Right lobe of liver (tissue), 4 donors: Measurements from ENCODE around the gene OR6N1.

Experiments
- POLR2A ChIP-seq: fragments of 450-650 bp; IDR thresholded peaks from one replicate; pipeline ENCODE4 v1.6.1; 2017; ENCODE audit warnings: antibody characterized with exemption, mild to moderate bottlenecking
- TF ChIP-seq, protein P1 (sequence below), 4 donors: fragments of 200-600 bp in 3 of 4; fragments of 450-650 bp in 1 of 4; IDR thresholded peaks; one replicate each; pipeline versions ENCODE4 v1.5.1 to v1.8.0; 2016 to 2022; ENCODE audit warnings: antibody characterized with exemption in 4 of 4, mild to moderate bottlenecking in 2 of 4
- donor health status: DM: no; HTN: no; CAD: no.
- donor health status: DM: no; HTN: no; CAD: no.
- donor health status: DM: no; HTN: yes; CAD: no.

DNA sequence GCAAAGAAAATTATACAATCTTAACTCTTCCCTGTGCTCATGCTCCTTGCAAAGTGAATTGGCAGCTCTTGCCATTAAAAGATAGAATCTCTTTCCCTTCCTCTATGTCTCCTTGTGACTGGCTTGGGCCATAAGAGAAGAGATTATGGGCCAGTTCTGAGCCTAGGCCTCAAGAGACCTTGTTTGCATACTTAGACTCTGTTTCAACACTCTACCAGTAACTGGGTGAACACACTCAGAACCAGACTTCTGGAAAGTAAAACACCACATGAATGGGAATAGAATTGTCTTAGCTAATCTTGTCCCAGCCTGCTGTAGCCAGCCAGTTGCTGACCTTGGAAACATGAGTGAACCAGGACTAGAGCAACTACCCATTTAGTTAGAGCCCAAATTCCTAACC, 36.1 kb downstream of the OR6N1 start:
- TF ChIP-seq, protein P1, sequence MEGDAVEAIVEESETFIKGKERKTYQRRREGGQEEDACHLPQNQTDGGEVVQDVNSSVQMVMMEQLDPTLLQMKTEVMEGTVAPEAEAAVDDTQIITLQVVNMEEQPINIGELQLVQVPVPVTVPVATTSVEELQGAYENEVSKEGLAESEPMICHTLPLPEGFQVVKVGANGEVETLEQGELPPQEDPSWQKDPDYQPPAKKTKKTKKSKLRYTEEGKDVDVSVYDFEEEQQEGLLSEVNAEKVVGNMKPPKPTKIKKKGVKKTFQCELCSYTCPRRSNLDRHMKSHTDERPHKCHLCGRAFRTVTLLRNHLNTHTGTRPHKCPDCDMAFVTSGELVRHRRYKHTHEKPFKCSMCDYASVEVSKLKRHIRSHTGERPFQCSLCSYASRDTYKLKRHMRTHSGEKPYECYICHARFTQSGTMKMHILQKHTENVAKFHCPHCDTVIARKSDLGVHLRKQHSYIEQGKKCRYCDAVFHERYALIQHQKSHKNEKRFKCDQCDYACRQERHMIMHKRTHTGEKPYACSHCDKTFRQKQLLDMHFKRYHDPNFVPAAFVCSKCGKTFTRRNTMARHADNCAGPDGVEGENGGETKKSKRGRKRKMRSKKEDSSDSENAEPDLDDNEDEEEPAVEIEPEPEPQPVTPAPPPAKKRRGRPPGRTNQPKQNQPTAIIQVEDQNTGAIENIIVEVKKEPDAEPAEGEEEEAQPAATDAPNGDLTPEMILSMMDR (IDR thresholded peaks at IDR 0.05): no peak
- TF ChIP-seq POLR2A: no peak
